Fibroblast of villous mesenchyme (primary cell): Measurements from ENCODE around the gene CD69. TPM values are rescaled to one million over a fixed set of nuclear protein-coding genes. Genes with fewer than 3 reads are reported as not detected.

Experiments used
- DNase-seq: peaks from one replicate; pipeline ENCODE4 v3.0.0-alpha.2; 2010; ENCODE audit warnings: low read depth
- H3K4me3 ChIP-seq: 2 replicates; pipeline ENCODE4 v1.5.1; 2011; ENCODE audit warnings: low read depth, mild to moderate bottlenecking, low read length
- CTCF ChIP-seq: IDR thresholded peaks from 2 replicates; pipeline ENCODE4 v1.5.1; 2012; ENCODE audit warnings: low read depth, mild to moderate bottlenecking, low read length; ENCODE audit not compliant: insufficient read depth
- total RNA-seq: library from RNA; depleted of rRNA; stranded (reverse); fragments of >200 nt; gene quantifications from 2 replicates; pipeline ENCODE4 v1.2.3, GENCODE V29; 2012

Gene CD69
- total RNA-seq, 1 donor, result not detected

DNA sequence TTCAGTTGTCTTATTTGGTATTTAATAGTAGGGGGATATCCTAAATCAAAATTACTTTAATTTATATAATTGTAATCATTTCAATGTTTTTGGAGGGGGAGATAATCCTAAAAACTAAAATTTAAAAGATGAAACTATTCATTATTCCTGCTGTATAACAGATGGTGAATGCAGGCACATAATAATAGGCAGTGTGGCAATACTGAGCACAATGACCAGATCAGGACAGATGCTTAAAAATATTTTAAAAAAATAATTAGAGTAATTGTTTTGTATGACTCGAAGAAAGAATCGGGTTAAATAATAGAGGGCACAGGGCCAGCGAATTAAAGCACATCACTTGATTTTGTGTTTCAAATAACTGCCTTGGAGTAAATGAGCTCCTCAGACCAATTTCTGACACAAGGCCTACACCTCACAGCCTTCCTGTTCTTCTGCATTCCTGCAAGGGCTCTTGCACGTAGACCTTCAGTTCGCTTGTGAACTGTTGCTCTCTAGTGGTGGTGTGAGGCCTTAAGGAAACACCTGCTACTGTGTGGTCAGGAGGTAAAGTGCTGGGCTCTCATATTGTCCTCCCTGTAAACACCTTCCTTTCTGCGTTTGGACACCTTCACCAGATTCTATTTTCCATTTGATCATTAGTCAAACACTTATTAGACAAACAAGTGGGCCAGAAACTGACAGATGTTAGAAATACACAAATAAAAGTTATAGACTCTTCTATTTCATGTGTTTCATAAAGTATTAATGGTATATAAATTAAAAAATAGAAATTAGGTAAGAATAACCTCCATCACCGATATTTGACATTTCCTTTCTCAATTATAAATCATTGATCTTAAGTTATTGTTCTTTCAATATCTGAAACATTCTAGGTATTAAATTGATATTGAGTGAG lies 37.3 kb upstream of the CD69 start:
- DNase-seq, result peak; percentile 81
- TF ChIP-seq CTCF, result peak; percentile 78
- no peak overlapping the region for H3K4me3 ChIP-seq

- H3K4me3 ChIP-seq, result no peak overlapping the region
- DNase-seq, result peak; percentile 37
- TF ChIP-seq CTCF, result no peak
Observed at GRCh38 chr12:9796971-9797370, 36.3 kb upstream of the CD69 start.

GRCh38 chr12:9796346-9796745 lies 35.6 kb upstream of the CD69 start:
- TF ChIP-seq CTCF, result no peak
- no peak overlapping the region for H3K4me3 ChIP-seq
- DNase-seq, result no peak

GRCh38 chr12:9795945-9796344 lies 35.2 kb upstream of the CD69 start:
- no peak overlapping the region for H3K4me3 ChIP-seq
- DNase-seq, result no peak
- TF ChIP-seq CTCF, result no peak

GRCh38 chr12:9794484-9795093 lies 33.9 kb upstream of the CD69 start:
- TF ChIP-seq CTCF, result no peak
- DNase-seq, result no peak
- H3K4me3 ChIP-seq, result no peak overlapping the region

- no peak for DNase-seq
- no peak overlapping the region for H3K4me3 ChIP-seq
- no peak for TF ChIP-seq CTCF
Observed at GRCh38 chr12:9793779-9794395, 33.2 kb upstream of the CD69 start.
